MM.1S (cell line): ENCODE results near the gene BBC3.

Source experiments
- EZH2 ChIP-seq: fragments of 300-600 bp; sonication (generic); optimal IDR thresholded peaks from 2 replicates; pipeline ENCODE3; 2017; ENCODE audit warnings: low read depth, mild to moderate bottlenecking, antibody characterized with exemption, low read length, mixed read lengths
- EZH2phosphoT487 ChIP-seq: fragments of 300-600 bp; sonication (generic); IDR thresholded peaks from 2 replicates; pipeline ENCODE4 v1.6.1; 2018; ENCODE audit warnings: antibody characterized with exemption, low read length
- TF ChIP-seq, protein P1 (sequence below): fragments of 300-600 bp; sonication (generic); IDR thresholded peaks from 2 replicates; pipeline ENCODE4 v1.5.1; 2016; ENCODE audit warnings: antibody characterized with exemption, low read length, mixed read lengths

DNA sequence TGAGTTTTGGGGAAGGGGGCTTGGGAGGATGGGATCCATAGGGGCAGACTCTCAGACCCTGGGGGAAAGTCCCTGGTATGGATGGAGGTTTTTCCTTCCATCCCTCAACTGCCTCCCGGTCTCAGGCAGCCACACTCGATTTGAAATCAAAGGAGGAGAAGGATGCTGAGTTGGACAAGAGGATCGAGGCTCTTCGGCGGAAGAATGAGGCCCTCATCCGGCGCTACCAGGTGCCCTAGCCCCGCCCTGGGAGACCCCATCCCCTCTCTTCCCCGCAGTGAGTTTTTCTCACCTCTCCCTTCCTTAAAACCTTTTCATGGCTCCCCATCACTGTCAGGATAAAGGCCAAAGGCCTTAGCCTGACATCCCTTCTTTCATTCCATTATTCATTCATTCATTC is 27.4 kb upstream of the BBC3 start:
- TF ChIP-seq, protein P1, sequence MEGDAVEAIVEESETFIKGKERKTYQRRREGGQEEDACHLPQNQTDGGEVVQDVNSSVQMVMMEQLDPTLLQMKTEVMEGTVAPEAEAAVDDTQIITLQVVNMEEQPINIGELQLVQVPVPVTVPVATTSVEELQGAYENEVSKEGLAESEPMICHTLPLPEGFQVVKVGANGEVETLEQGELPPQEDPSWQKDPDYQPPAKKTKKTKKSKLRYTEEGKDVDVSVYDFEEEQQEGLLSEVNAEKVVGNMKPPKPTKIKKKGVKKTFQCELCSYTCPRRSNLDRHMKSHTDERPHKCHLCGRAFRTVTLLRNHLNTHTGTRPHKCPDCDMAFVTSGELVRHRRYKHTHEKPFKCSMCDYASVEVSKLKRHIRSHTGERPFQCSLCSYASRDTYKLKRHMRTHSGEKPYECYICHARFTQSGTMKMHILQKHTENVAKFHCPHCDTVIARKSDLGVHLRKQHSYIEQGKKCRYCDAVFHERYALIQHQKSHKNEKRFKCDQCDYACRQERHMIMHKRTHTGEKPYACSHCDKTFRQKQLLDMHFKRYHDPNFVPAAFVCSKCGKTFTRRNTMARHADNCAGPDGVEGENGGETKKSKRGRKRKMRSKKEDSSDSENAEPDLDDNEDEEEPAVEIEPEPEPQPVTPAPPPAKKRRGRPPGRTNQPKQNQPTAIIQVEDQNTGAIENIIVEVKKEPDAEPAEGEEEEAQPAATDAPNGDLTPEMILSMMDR = no peak
- TF ChIP-seq EZH2 (no peak), EZH2phosphoT487 (no peak)
